NCI-H82 treated with DMSO at 0.1 percent for 48 hours (cell line): ENCODE measurements around the gene MYO1F.

Source experiments
- DNase-seq: peaks from one replicate; lab custom pipeline; 2025; ENCODE audit not compliant: unreplicated experiment; lab: John Stamatoyannopoulos, UW

Gene MYO1F

GRCh38 chr19:8499048-8499833 lies 78.0 kb downstream of the MYO1F start:
- no peak for DNase-seq

- no peak for DNase-seq
These were observed 78.9 kb downstream of the MYO1F start for GRCh38 chr19:8498295-8498694.

GRCh38 chr19:8494158-8494557 lies 83.1 kb downstream of the MYO1F start:
- DNase-seq: no peak

GRCh38 chr19:8491574-8491973 lies 85.7 kb downstream of the MYO1F start:
- DNase-seq: no peak

- no peak for DNase-seq
These were observed 86.4 kb downstream of the MYO1F start for GRCh38 chr19:8490873-8491272.

- no peak for DNase-seq
These were observed 86.9 kb downstream of the MYO1F start for GRCh38 chr19:8490395-8490760.

- no peak for DNase-seq
These were observed 87.5 kb downstream of the MYO1F start for GRCh38 chr19:8489561-8490394.

- no peak for DNase-seq
These were observed 88.9 kb downstream of the MYO1F start for GRCh38 chr19:8488365-8488764.

GRCh38 chr19:8487137-8487851 lies 89.9 kb downstream of the MYO1F start:
- DNase-seq: no peak

GRCh38 chr19:8486661-8487136 lies 90.5 kb downstream of the MYO1F start:
- DNase-seq: no peak

- DNase-seq: no peak
These were observed 91.5 kb downstream of the MYO1F start for GRCh38 chr19:8485561-8486371.

GRCh38 chr19:8484331-8484894 lies 92.8 kb downstream of the MYO1F start:
- no peak for DNase-seq

GRCh38 chr19:8483165-8483564 lies 94.1 kb downstream of the MYO1F start:
- DNase-seq: no peak

- no peak for DNase-seq
These were observed 94.5 kb downstream of the MYO1F start for GRCh38 chr19:8482696-8483095.

GRCh38 chr19:8481616-8482015 lies 95.6 kb downstream of the MYO1F start:
- DNase-seq: no peak

- DNase-seq: no peak
These were observed 96.0 kb downstream of the MYO1F start for GRCh38 chr19:8481201-8481600.

GRCh38 chr19:8478598-8478997 lies 98.6 kb downstream of the MYO1F start:
- no peak for DNase-seq

GRCh38 chr19:8477889-8478288 lies 99.4 kb downstream of the MYO1F start:
- no peak for DNase-seq

- DNase-seq: no peak
These were observed 100.7 kb downstream of the MYO1F start for GRCh38 chr19:8476524-8476923.

- DNase-seq: no peak
These were observed 102.2 kb downstream of the MYO1F start for GRCh38 chr19:8475005-8475404.
